ENCODE data around the gene ARL5C.

GRCh38 chr17:39170558-39170957, 4.6 kb upstream of the ARL5C start:
- TF ChIP-seq EZH2 (IDR thresholded peaks at IDR 0.05; ENCODE audit: borderline replicate concordance, insufficient read depth, low read length, poor library complexity, severe bottlenecking) (no peak), REST (IDR thresholded peaks at IDR 0.05; ENCODE audit: borderline replicate concordance) (no peak), TAF1 (IDR thresholded peaks at IDR 0.05; ENCODE audit: low read depth) (no peak)
